Measurements from ENCODE around the gene KRABD2.

DNA sequence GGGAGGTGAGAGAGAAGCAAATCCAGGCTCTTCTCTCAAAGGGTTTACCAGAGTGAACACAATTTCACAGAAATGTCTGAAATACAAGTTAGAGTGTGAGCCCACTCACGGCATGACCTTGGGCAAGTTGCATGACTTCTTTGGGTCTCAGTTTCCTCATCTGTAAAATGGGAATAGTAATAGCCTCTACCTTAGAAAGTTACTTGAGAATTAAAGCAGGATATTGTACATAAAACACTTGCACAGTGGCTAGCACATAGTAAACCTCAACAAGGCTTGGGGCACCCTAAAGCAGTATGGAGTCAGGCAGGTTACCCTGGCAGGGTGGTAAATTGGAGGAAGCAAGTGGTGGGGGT is 34.4 kb upstream of the KRABD2 start:
- TF ChIP-seq, protein P1, sequence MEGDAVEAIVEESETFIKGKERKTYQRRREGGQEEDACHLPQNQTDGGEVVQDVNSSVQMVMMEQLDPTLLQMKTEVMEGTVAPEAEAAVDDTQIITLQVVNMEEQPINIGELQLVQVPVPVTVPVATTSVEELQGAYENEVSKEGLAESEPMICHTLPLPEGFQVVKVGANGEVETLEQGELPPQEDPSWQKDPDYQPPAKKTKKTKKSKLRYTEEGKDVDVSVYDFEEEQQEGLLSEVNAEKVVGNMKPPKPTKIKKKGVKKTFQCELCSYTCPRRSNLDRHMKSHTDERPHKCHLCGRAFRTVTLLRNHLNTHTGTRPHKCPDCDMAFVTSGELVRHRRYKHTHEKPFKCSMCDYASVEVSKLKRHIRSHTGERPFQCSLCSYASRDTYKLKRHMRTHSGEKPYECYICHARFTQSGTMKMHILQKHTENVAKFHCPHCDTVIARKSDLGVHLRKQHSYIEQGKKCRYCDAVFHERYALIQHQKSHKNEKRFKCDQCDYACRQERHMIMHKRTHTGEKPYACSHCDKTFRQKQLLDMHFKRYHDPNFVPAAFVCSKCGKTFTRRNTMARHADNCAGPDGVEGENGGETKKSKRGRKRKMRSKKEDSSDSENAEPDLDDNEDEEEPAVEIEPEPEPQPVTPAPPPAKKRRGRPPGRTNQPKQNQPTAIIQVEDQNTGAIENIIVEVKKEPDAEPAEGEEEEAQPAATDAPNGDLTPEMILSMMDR (IDR thresholded peaks at IDR 0.05) = no peak
- TF ChIP-seq POLR2A (IDR thresholded peaks at IDR 0.05) = no peak

Data from Peyer's patch (tissue), 4 donors.